GM18951 (cell line): ENCODE measurements around the gene OPCML.

ENCODE experiments used
- POLR2A ChIP-seq: IDR thresholded peaks from 4 replicates; pipeline ENCODE4 v1.6.1; 2011; ENCODE audit warnings: mild to moderate bottlenecking; ENCODE audit not compliant: insufficient read length, insufficient read depth; ENCODE audit errors: extremely low read depth
- in situ Hi-C: fragments of 300-500 bp; cut with MboI; formaldehyde crosslinking; loops from one replicate; pipeline ENCODE4 v1.12.0; 2022; ENCODE audit warnings: low sequenced_read_pairs, mixed read lengths, inconsistent platforms; ENCODE audit not compliant: unreplicated experiment

OPCML gene

DNA sequence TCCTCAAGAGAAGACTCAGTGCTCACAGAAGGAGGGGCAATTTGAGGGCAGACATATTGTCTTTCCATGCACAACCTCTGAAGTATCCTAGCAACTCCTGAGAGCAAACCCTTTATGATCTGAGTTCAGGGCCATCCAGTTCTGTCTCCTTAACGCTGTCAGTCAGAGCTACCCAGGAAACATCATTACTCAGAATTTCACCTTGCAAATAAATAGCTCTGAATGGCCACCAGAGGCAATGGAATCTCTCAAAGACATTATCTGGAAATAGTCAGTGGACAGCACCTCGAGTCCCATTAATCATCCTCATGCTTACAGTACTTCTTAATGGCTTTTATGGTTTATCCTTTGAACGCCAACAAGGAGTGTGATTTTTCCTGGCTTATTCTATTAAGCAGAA lies 656.1 kb downstream of the OPCML start:
- in situ Hi-C loops: no loop called here
- no peak for TF ChIP-seq POLR2A

DNA sequence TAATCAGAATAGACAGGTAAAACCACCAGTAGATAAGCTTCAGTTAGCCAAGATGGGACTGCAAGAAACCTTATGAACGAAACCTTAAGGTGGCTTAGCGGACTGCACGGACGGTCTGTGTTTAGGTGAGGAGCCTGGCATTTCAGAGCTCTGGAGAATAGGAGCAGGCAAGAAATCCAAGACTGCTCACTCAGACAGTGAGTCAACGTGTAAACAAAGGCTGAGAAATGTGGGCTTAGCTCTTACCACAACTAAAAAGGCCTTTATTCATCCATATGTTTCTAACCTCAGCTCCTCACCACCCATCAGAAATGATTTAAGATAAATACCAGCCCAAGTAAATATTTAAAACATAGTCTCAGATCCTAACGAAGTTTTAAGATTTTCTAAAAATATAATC lies 657.7 kb downstream of the OPCML start:
- in situ Hi-C loops: no loop called here
- TF ChIP-seq POLR2A: no peak

DNA sequence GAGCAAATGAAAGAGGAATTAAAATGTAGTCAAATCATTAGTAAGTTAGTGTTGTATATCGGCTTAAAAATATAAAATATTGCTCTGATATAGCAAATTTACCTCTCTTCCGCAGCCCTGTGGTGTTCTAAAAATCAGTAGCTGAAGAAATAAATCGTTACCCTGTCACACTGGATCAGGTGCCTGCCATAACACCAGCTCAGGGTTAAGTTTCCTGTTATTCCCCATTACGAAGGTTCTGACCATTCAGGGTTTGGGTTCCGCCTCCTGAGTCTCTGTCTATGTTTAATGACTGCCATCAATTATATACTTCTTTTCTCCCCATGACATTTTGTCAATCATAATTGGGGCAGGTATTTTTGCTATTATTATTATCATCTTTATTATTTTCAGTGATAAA lies 658.5 kb downstream of the OPCML start:
- in situ Hi-C loops: no loop called here
- no peak for TF ChIP-seq POLR2A

DNA sequence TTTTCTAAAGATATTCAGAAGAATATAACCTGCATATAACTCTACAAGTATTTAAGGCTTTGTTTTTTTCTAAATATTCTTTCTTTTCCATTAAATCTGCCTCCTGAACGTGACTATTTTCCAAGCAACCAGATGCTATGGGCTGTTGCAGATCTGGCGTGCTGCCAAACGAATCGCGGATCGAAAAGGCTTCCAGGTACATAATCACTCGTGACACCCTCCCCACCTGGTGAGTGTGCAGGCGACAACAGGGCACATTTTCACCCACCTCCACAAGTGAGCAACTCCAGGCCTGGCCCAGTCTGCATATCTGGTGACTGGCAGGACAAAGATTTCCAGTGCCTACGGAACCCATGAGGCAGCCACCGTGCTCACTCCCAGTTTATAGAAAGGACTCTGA lies 660.1 kb downstream of the OPCML start:
- in situ Hi-C loops: no loop called here
- no peak for TF ChIP-seq POLR2A

DNA sequence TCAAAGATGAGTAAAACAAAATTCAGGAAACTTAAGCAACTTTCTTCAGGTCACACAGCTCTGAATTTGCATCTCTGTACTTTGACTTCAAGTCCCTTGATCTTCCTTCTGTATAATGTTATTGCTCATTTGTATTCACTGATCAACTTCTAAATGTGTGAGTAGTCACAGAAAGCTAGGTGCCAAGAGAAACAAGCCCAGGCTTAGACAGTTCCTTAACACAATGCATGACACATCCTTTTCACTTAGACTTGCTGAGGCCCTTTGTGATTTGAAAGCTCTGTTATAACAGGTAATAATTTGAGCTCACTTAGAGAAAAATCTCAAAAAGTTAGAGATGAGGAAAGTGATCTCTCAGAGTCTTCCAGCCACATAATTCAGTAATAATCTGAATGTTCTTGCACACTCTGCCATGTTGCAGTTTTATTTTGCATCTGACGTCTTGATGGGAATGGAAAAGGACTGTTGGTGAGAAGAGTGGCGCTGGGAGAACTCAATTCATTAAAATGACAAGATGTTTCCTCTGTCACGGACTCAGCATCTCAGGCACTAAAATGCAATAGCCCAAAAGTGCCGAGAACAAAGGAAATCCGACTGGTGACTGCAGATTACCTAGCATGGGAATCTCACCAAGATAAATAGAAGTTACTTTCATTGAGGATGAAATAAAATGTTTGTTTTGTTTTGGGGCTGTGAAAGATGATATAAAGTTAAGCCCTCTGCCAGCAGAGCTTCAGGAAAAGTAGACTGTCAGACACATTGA lies 665.3 kb downstream of the OPCML start:
- no peak for TF ChIP-seq POLR2A
- in situ Hi-C loops: no loop called here

DNA sequence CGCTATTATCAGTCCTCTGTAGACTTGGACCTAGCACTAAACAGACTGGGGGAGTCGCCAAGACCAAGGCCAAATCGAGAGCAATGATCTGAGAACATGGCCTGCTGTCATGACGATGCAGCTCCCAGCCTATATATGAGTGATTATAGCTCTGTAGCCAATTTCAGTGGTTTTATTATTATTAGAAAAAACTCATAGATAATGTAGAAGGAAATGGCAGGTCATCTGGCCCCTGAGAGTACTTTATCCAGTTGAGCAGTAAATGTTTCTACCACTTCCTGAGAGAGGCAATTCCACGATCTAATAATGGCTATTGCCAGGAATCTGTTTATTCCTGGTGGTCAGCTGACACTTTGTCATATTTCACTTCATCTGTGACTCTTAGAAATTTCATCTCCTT lies 666.7 kb downstream of the OPCML start:
- in situ Hi-C loops: no loop called here

DNA sequence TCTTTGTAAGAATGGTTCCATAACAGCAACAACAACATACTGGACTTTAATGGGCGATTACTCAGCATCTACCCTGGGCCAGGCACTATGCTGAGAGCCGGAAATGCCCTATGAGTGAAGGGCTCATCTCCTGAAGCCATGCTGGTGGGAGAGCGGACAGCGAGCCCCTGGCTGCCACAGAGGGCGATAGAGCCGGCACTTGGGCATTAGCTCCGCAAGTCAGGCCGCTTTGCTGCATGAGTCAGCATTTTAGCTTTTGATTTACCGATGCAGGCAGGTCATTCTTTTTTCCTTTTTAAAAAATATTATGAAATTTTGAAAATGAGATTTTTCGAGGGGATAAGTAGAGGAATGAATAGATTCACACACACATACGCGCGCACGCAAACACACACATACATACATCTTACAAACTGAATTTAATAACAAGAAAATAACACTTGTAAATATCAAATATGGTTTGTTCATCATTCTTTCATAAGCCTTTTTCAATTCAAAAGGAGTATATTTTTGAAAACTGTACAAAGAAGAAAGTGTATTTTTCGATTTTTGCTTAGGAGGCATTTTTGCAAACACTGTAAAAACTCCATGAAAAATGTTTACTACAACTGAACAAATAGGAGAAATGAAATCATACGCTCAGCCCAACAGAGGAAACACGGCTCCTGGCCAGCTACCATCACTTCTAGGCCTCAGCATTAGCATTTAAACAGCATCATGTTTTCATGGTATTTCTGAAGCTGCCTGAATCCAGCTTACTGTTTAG lies 667.3 kb downstream of the OPCML start:
- in situ Hi-C loops: no loop called here
- no peak for TF ChIP-seq POLR2A

More for the DNA sequence above, 666.7 kb downstream of the OPCML start:
- no peak for TF ChIP-seq POLR2A

DNA sequence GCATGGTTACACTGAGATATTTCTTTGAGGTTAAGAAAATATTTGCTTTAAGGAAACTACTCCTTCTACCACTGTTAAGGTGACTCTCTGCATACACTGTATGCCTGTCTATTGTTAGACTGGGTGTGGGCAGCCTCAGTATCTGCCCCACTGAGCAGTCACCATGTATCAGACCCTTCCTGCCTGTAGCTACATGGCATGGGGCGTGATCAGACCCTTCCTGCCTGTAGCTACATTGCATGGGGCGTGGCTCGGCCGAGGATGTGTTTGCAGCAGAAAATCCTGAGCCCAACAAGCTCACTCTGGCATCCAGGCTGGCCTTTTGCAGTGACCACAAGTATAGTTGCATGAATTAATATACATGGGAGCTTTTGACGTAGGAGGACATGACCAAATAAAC lies 669.4 kb downstream of the OPCML start:
- in situ Hi-C loops: no loop called here
- no peak for TF ChIP-seq POLR2A

DNA sequence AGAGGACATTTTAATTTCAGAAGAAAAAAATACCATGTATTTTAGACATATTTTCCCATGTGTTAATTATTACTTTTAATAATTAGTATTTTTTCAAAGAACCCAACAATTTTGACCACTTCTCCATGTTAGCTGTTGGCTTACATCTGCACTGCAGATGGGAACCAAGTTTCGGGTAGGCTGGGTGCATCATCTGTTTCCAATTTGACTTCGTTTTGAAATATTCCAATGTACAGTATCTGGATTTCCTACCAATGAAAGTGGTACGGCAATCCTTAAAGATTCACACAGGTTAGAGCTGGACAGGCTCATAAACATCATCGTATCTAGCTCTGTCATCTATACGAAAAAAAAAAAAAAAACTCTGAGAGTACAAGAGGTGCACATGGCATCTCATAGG lies 670.2 kb downstream of the OPCML start:
- TF ChIP-seq POLR2A: no peak
- in situ Hi-C loops: no loop called here

DNA sequence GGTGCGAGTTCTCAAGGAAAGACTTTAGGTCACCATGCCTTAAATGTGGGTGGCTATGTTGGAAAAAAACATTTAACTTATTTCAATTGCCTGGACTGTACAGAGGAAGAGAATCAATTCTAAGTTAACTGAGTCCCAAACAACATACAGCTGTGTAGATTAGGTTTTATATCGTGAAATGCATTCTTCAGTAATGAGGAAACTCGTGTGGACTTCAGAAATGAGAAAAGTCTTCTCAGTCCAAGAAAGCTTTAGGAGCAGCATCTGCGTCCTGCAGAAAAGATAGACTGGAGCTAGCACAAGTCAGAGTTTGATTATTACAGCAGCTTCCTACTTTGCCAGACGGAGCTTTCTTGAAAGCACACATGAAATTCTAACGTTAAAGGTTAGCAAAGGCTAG lies 673.0 kb downstream of the OPCML start:
- in situ Hi-C loops: no loop called here
- TF ChIP-seq POLR2A: no peak

DNA sequence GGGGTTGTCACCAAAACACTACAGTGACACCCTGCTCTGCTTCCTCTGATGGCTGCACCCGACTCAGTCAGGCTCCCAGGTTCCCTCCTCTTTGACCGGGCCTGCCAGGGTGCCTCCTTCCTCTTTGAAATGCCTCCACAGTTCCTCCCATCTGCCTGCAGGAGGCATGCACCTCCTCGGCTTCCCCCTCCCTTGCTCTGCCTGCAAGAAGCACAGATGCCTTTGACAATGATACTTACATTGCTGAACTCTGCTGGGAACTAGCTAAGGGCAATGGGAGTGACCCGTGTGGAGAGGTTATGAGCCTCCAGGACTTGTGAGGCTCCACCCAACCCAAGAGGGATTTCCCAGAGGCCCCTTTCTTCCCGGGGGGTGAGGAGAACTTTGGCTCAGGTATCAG lies 674.1 kb downstream of the OPCML start:
- no peak for TF ChIP-seq POLR2A
- in situ Hi-C loops: no loop called here

DNA sequence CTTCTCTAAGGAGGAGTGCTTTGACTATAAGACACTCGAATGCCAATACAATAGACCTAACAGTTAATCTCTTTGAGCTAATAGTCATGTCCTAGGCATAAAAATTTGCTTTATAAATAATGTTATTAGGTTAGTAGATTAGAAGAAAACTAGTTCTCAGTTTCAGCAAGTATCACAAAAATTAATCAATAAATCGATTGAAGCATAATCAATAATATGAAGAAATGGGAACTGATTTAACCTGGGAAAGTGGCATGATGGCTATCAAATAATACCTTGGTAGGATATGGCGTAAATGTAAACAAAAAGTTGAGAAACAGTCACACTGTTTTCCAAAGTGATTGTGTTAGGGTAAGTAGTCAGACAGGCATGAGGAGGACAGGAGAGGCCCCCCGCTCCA lies 676.3 kb downstream of the OPCML start:
- no peak for TF ChIP-seq POLR2A
- in situ Hi-C loops: no loop called here

DNA sequence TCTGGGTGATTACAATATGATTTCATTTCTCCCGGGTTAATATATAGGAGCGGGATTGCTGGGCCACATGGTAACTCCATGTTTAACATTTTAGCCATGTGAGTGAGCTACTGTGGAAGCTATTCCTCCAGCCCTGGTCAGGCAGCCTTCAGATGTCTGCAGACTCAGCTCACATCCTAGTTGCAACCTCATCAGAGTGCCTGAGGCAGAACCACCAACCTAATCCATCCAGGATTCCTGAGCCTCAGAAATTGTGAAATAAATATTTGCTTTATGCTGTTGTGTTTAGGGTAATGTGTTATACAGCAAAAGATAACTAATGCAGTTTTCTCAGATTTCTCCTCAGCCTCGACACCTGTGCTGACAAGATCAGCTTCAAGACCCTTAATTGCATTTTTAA lies 676.8 kb downstream of the OPCML start:
- in situ Hi-C loops: no loop called here
- no peak for TF ChIP-seq POLR2A

DNA sequence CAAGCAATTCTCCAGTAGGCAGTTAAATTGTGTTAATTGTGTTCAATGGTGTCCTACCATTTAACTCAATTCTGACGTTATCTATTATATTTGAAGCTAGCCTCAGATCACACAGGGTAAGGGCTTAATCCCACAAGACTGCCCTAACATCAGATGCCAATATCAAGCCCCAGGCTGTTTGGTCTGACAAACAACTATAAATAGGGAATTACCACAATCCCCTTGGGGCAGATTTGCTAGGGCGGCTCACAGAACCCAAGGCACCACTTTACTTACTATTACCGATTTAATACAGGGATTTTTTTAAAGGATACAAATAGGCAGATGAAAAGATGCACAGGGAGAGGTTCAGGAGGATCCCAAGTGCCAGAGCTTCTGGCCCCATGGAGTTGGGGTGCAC lies 678.4 kb downstream of the OPCML start:
- in situ Hi-C loops: no loop called here
- TF ChIP-seq POLR2A: no peak

DNA sequence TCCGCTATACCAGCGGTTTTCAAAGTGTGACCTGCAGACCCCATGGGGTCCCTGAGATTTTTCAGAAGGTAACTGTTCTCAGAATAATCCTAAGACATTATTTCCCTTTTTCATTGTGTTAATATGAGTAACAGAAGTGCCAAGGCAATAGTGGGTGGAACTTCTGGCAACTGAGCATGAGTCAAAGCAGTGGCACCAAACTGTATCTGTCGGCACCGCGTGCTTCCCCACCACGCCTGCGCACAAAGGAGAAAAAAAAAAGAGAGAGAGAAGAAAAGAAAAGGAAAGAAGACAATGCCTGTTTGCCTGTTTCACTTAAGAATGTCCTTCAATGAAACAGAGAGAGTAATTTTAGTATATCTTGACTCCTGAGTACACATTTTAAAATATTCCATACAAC lies 679.9 kb downstream of the OPCML start:
- in situ Hi-C loops: no loop called here

DNA sequence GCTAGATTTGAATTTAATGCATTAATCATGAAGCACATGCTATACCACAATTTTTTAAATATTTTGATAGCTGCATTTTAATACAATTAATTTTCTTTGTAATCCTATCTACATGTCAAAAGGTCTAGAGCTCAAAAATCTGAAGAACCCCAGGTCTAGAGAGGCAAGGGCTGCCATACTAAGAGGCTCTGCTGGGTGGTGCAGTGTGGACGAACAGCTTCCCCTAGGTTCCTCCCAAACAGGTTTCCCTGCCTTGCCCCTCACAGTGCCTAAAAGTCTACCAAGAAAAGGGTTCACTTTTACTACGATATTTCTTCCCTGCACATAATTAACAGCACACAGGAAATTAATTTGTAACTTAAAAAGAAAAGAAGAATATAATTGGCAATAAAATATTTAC lies 681.1 kb downstream of the OPCML start:
- TF ChIP-seq POLR2A: no peak
- in situ Hi-C loops: no loop called here

More for the DNA sequence above, 679.9 kb downstream of the OPCML start:
- no peak for TF ChIP-seq POLR2A
